ENCODE measurements around the gene DGKB. TPM values are rescaled to one million over a fixed set of nuclear protein-coding genes. Genes with fewer than 3 reads are reported as not detected.

Gene DGKB
- total RNA-seq, 4 donors from 2014 or later: 4.4 to 33.1 (median 9.3) TPM

- intact Hi-C loops (cut with DNase I; ENCODE audit: low total_unique reads): no loop called here
- H3K4me3 ChIP-seq: no peak overlapping the region
- H3K4me1 ChIP-seq: no peaks in the 10 kb centered on the region
- no peaks in the 10 kb centered on the region for H3K9me3 ChIP-seq
- no peaks in the 10 kb centered on the region for H3K27me3 ChIP-seq
- H3K27ac ChIP-seq: no peak overlapping the region
- no peak for TF ChIP-seq CTCF (IDR thresholded peaks at IDR 0.05)
- TF ChIP-seq POLR2A (IDR thresholded peaks at IDR 0.05): no peak
- H3K36me3 ChIP-seq: no peaks in the 10 kb centered on the region
- DNase-seq: no peak
These were observed 593.1 kb downstream of the DGKB start for GRCh38 chr7:14309432-14309831.

- H3K4me1 ChIP-seq: no peaks in the 10 kb centered on the region
- no peak overlapping the region for H3K4me3 ChIP-seq
- H3K36me3 ChIP-seq: no peaks in the 10 kb centered on the region
- no peak for TF ChIP-seq CTCF (IDR thresholded peaks at IDR 0.05)
- no peak for TF ChIP-seq POLR2A (IDR thresholded peaks at IDR 0.05)
- H3K27ac ChIP-seq: no peak overlapping the region
- no peaks in the 10 kb centered on the region for H3K27me3 ChIP-seq
- no peak for DNase-seq
- H3K9me3 ChIP-seq: no peaks in the 10 kb centered on the region
- intact Hi-C loops (cut with DNase I; ENCODE audit: low total_unique reads): no loop called here
These were observed 597.2 kb downstream of the DGKB start for GRCh38 chr7:14305233-14305866.

- Histone ChIP-seq H3K4me1 (no peaks in the 10 kb centered on the region), H3K36me3 (no peaks in the 10 kb centered on the region), H3K27me3 (no peaks in the 10 kb centered on the region), H3K4me3 (no peak overlapping the region), H3K27ac (no peak overlapping the region), H3K9me3 (no peaks in the 10 kb centered on the region)
- intact Hi-C loops (cut with DNase I; ENCODE audit: low total_unique reads): no loop called here
- TF ChIP-seq CTCF (IDR thresholded peaks at IDR 0.05) (no peak), POLR2A (IDR thresholded peaks at IDR 0.05) (no peak)
- no peak for DNase-seq
These were observed 599.0 kb downstream of the DGKB start for GRCh38 chr7:14303536-14303935.

- DNase-seq: no peak
- Histone ChIP-seq H3K4me1 (no peaks in the 10 kb centered on the region), H3K27ac (no peak overlapping the region), H3K9me3 (no peaks in the 10 kb centered on the region), H3K4me3 (no peak overlapping the region), H3K27me3 (no peaks in the 10 kb centered on the region), H3K36me3 (no peaks in the 10 kb centered on the region)
- intact Hi-C loops (cut with DNase I; ENCODE audit: low total_unique reads): no loop called here
- no peak for TF ChIP-seq POLR2A (IDR thresholded peaks at IDR 0.05)
- TF ChIP-seq CTCF (IDR thresholded peaks at IDR 0.05): no peak
These were observed 607.9 kb downstream of the DGKB start for GRCh38 chr7:14294637-14295036.

- Histone ChIP-seq H3K4me3 (no peak overlapping the region), H3K4me1 (no peaks in the 10 kb centered on the region), H3K27ac (no peak overlapping the region), H3K36me3 (no peaks in the 10 kb centered on the region), H3K27me3 (no peaks in the 10 kb centered on the region), H3K9me3 (no peaks in the 10 kb centered on the region)
- intact Hi-C loops (cut with DNase I; ENCODE audit: low total_unique reads): no loop called here
- no peak for DNase-seq
- TF ChIP-seq POLR2A (IDR thresholded peaks at IDR 0.05): no peak
- TF ChIP-seq CTCF (IDR thresholded peaks at IDR 0.05): no peak
These were observed 609.1 kb downstream of the DGKB start for GRCh38 chr7:14293434-14293833.
